ENCODE data around the gene AQP2.

DNA sequence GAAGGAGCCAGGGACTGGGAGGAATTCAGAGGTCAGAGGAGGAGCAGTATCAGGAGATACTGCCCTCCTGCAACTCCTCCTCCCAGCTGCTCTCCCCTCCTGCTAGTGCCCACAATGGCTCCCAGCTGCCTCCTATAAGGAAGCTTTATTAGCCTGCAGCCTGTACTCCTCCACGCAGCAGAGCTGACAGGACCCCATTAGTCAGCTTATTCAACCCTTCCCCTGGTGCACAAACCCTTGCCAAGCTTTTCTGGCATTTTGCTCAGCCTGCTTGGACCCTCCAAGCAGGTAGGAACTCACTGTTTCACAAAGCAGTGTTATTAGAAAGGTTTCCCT, 6.9 kb upstream of the AQP2 start:
- TF ChIP-seq, protein P1, sequence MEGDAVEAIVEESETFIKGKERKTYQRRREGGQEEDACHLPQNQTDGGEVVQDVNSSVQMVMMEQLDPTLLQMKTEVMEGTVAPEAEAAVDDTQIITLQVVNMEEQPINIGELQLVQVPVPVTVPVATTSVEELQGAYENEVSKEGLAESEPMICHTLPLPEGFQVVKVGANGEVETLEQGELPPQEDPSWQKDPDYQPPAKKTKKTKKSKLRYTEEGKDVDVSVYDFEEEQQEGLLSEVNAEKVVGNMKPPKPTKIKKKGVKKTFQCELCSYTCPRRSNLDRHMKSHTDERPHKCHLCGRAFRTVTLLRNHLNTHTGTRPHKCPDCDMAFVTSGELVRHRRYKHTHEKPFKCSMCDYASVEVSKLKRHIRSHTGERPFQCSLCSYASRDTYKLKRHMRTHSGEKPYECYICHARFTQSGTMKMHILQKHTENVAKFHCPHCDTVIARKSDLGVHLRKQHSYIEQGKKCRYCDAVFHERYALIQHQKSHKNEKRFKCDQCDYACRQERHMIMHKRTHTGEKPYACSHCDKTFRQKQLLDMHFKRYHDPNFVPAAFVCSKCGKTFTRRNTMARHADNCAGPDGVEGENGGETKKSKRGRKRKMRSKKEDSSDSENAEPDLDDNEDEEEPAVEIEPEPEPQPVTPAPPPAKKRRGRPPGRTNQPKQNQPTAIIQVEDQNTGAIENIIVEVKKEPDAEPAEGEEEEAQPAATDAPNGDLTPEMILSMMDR (IDR thresholded peaks at IDR 0.05; ENCODE audit: low read depth, low read length, poor library complexity, severe bottlenecking): no peak
- no peak for TF ChIP-seq EZH2phosphoT487 (IDR thresholded peaks at IDR 0.05; ENCODE audit: borderline replicate concordance, low read length)
